Tibial artery (tissue), 4 donors: ENCODE measurements around the gene MELTF.

Experiments
- DNase-seq, 2 donors: peaks; one replicate each; pipeline ENCODE4 v3.0.0-alpha.2; 2019
- H3K27ac ChIP-seq, 2 donors: fragments of 200-600 bp; sonication (generic) in 1 of 2; 1 replicate in 1 of 2; 2 replicates in 1 of 2; pipeline ENCODE4 v1.5.1; 2018 to 2019; ENCODE audit warnings: mild to moderate bottlenecking in 1 of 2
- H3K27me3 ChIP-seq, 2 donors: fragments of 200-600 bp; sonication (generic) in 1 of 2; one replicate each; pipeline versions ENCODE4 v1.5.1 to v1.6.0; 2016 to 2019
- H3K36me3 ChIP-seq, 3 donors: fragments of 200-600 bp; sonication (generic) in 2 of 3; one replicate each; pipeline ENCODE4 v1.5.1; 2016 to 2019; ENCODE audit warnings: mild to moderate bottlenecking in 2 of 3
- H3K4me1 ChIP-seq, 4 donors: fragments of 200-600 bp; sonication (generic) in 2 of 4; 1 replicate in 3 of 4; 2 replicates in 1 of 4; pipeline ENCODE4 v1.5.1; 2016 to 2019
- H3K4me3 ChIP-seq, 2 donors: fragments of 200-600 bp; sonication (generic) in 1 of 2; 1 replicate in 1 of 2; 2 replicates in 1 of 2; pipeline ENCODE4 v1.5.1; 2018 to 2019; ENCODE audit warnings: mild to moderate bottlenecking in 2 of 2
- H3K9me3 ChIP-seq, 3 donors: fragments of 200-600 bp; sonication (generic) in 1 of 3; one replicate each; pipeline ENCODE4 v1.5.1; 2016 to 2019
- intact Hi-C: fragments of 100-400 bp; cut with DNase I; formaldehyde crosslinking; loops from one replicate; pipeline ENCODE4 v1.15.0; 2023; ENCODE audit warnings: low total_unique reads
- TF ChIP-seq, protein P1 (sequence below), 2 experiments: fragments of 200-600 bp in 1 of 2; fragments of 450-650 bp in 1 of 2; IDR thresholded peaks; one replicate each; pipeline ENCODE4 v1.5.1; 2017 to 2019; ENCODE audit warnings: antibody characterized with exemption in 2 of 2, mild to moderate bottlenecking in 1 of 2, moderate library complexity in 1 of 2

Gene MELTF

GRCh38 chr3:197015790-197016736 lies 13.6 kb downstream of the MELTF start:
- peaks cover 0 to 18% of the 10 kb centered on the region in 2 donors for H3K27me3 ChIP-seq
- intact Hi-C loops, result no loop called here
- no peaks in the 10 kb centered on the region for H3K9me3 ChIP-seq
- H3K4me1 ChIP-seq, result no peaks in the 10 kb centered on the region
- TF ChIP-seq, protein P1, sequence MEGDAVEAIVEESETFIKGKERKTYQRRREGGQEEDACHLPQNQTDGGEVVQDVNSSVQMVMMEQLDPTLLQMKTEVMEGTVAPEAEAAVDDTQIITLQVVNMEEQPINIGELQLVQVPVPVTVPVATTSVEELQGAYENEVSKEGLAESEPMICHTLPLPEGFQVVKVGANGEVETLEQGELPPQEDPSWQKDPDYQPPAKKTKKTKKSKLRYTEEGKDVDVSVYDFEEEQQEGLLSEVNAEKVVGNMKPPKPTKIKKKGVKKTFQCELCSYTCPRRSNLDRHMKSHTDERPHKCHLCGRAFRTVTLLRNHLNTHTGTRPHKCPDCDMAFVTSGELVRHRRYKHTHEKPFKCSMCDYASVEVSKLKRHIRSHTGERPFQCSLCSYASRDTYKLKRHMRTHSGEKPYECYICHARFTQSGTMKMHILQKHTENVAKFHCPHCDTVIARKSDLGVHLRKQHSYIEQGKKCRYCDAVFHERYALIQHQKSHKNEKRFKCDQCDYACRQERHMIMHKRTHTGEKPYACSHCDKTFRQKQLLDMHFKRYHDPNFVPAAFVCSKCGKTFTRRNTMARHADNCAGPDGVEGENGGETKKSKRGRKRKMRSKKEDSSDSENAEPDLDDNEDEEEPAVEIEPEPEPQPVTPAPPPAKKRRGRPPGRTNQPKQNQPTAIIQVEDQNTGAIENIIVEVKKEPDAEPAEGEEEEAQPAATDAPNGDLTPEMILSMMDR (IDR thresholded peaks at IDR 0.05), result no peak
- no peak overlapping the region for H3K4me3 ChIP-seq
- H3K27ac ChIP-seq, result no peak overlapping the region
- no peaks in the 10 kb centered on the region for H3K36me3 ChIP-seq
- DNase-seq, result no peak

DNA sequence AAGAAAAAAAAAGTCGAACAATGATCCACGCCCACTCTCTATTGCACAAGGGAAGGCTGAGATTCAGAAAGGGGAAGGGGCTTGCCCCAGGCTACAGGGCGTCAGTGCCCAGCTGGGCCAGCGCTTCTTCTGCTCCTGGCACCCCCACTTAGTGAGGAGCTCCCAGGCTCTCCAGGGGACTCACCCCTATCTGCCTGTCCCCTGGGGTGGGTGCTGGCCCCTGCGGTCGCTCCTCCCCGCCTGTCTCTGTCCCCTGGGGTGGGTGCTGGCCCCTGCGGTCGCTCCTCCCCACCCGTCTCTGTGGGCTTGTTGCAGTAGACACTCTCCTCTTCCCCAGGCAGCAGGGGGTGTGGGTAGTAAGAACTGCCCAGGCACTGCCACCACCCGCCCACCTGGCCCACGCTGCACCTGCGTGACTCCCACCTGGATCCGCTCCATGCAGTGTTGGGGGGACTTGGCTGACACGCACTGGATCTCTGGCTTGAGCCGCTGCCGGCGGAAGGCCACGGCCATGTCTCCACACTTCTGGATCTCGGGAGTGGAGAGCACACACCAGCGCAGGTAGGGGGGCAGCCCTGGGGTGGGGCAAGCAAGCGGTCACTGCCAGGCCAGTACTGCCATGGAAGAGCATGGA lies 14.6 kb downstream of the MELTF start:
- TF ChIP-seq, protein P1 (IDR thresholded peaks at IDR 0.05), result no peak
- Histone ChIP-seq H3K27me3 (peaks cover 0 to 24% of the 10 kb centered on the region in 2 donors), H3K27ac (no peak overlapping the region), H3K36me3 (no peaks in the 10 kb centered on the region), H3K4me1 (no peaks in the 10 kb centered on the region), H3K9me3 (no peaks in the 10 kb centered on the region), H3K4me3 (no peak overlapping the region)
- DNase-seq, result no peak
- intact Hi-C loops, result no loop called here

GRCh38 chr3:197014024-197014423 lies 15.6 kb downstream of the MELTF start:
- Histone ChIP-seq H3K27ac (no peak overlapping the region), H3K4me3 (no peak overlapping the region), H3K4me1 (no peaks in the 10 kb centered on the region), H3K36me3 (no peaks in the 10 kb centered on the region), H3K9me3 (no peaks in the 10 kb centered on the region), H3K27me3 (peaks cover 0 to 27% of the 10 kb centered on the region in 2 donors)
- TF ChIP-seq, protein P1 (IDR thresholded peaks at IDR 0.05), result no peak
- intact Hi-C loops, result no loop called here
- no peak for DNase-seq

DNA sequence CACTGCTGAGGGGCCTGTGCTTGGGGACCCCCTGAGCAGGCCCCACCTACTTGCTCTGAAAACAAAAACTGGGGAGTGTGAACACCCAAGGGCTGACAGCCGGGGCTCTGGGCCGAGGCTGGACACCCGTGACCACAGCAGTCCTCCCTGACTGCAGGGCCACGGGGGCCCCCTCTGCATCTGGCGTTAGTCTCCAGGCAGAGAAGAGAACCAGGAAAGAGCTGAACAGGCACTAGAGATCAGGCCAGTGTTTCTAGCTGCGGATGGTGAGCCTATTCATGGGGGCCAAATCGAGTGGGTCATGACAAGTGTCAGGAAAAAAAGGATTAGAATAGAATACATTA lies 17.1 kb downstream of the MELTF start:
- H3K4me3 ChIP-seq, result no peak overlapping the region
- H3K27ac ChIP-seq, result no peak overlapping the region
- H3K36me3 ChIP-seq, result no peaks in the 10 kb centered on the region
- H3K4me1 ChIP-seq, result no peaks in the 10 kb centered on the region
- no peak for DNase-seq
- TF ChIP-seq, protein P1 (IDR thresholded peaks at IDR 0.05), result no peak
- H3K9me3 ChIP-seq, result no peaks in the 10 kb centered on the region
- H3K27me3 ChIP-seq, result peaks cover 0 to 36% of the 10 kb centered on the region in 2 donors
- intact Hi-C loops, result no loop called here

- H3K36me3 ChIP-seq, result no peaks in the 10 kb centered on the region
- DNase-seq, result no peak
- H3K27ac ChIP-seq, result no peak overlapping the region
- intact Hi-C loops, result no loop called here
- H3K27me3 ChIP-seq, result peaks cover 0 to 36% of the 10 kb centered on the region in 2 donors
- H3K4me3 ChIP-seq, result no peak overlapping the region
- H3K9me3 ChIP-seq, result no peaks in the 10 kb centered on the region
- TF ChIP-seq, protein P1 (IDR thresholded peaks at IDR 0.05), result no peak
- H3K4me1 ChIP-seq, result no peaks in the 10 kb centered on the region
Measured at GRCh38 chr3:197011780-197012539, 17.7 kb downstream of the MELTF start.
